HG02938 (cell line): Measurements from ENCODE around the gene TUBA1C.

ENCODE experiments used
- ATAC-seq: cut with Tn5 transposase; IDR thresholded peaks from one replicate; pipeline ENCODE4 v1.9.1; 2021; ENCODE audit warnings: mild to moderate bottlenecking, moderate library complexity; ENCODE audit not compliant: unreplicated experiment

TUBA1C gene

DNA sequence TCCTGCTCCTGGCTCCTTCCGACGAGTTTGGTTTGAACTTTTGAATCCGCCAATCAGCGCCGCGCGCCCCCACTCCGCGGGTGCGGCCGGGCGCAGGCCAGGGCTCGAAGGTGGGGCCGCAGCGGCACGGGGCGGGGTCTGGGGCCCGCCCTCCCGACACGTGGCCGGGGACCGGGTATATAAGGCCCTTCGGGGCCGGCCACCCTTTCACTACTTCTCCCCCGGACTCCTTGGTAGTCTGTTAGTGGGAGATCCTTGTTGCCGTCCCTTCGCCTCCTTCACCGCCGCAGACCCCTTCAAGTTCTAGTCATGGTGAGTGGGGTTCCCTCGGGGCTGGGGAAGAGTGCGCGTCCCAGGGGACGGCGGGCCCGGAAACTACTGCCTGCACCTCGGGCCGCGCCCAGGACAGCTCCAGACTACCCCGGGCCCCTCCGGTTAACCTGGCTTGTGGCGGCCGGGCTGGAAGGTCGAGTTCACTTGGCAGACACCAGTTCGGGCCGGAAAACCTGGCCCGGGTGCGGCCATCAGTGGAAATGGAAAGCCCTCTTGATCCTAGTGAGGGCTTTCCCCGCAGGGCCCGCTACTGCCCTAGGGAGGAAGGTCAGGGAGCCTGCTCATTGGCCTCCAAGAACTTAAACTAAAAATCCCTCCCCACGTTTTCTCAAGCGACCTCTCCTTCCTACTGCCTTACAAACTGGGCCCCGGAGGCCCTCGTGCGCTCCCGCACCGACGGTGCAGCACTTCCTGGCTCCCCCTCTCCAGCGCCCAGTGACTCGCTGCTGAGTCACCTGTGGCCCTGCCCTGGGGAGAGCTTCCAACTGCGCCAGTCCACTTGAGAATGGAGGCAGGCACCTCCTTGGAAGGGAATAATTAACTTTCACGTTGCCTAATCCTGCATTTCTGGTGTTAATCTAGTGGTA is at the start of gene TUBA1C:
TSS of gene TUBA1C (plus strand) at position 210 of the 920 bp plus-strand sequence. CDS start at position 310, 100 bp downstream.
- peak; percentile 64 for ATAC-seq

DNA sequence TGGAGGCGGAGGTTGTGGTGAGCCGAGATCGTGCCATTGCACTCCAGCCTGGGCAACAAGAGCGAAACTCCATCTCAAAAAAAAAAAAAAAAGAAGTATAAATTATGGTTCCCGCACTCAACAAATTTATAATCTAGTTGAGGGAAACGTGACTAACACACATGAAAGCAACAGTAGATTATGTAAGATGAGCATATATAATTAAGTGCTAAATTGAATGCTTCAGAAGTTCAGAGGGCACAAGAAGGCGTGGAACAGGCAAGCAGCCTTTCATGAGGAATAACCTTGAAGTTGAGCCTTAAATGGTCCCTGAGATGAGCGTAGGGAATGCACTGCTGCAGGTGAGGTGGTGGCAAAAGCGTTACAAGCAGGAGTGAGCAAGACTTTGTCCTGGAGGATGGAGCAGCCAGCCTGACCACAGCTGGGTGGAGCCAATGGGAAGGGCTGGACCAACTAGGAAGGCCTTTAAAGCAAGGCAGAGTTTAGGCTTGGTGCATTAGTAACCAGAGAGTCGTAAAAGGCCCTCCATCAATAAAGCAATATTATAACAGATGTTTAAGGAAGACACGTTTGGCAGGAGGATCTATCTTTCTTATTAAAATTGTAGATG is 45.4 kb upstream of the TUBA1C start:
- ATAC-seq = no peak

DNA sequence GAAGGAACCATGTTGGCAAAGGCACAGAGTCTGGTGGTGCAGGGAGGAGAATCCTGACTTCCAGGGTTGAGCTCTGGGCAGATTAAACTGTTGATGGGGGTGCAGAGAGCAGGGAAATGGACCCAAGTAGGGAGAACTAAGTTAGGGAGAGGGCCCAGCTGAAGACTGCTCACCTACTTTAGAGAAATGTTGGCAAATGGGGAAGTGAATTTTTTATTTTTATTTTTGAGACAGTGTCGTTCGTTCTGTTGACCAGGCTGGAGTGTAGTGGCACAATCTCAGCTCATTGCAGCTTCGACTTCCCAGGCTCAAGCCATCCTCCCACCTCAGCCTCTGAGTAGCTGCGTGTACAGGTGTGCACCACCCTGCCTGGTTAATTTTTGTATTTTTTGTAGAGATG is 43.9 kb upstream of the TUBA1C start:
- no peak for ATAC-seq

DNA sequence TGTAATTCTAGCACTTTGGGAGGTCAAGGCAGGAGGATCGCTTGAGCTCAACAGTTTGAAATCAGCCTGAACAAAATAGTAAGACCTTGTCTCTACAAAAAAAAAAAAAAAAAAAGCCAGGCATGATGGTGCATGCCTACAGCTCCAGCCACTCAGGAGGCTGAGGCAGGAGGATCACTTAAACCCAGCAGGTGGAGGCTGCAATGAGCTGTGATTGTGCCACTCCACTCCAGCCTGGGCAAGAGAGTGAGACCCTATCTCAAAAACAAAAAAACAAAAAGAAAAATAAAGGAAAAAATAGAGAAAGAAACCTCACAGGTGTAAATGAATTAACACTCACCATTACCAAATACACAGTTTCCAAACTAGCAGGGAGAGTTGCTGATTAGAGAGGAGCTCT is 41.8 kb upstream of the TUBA1C start:
- no peak for ATAC-seq

DNA sequence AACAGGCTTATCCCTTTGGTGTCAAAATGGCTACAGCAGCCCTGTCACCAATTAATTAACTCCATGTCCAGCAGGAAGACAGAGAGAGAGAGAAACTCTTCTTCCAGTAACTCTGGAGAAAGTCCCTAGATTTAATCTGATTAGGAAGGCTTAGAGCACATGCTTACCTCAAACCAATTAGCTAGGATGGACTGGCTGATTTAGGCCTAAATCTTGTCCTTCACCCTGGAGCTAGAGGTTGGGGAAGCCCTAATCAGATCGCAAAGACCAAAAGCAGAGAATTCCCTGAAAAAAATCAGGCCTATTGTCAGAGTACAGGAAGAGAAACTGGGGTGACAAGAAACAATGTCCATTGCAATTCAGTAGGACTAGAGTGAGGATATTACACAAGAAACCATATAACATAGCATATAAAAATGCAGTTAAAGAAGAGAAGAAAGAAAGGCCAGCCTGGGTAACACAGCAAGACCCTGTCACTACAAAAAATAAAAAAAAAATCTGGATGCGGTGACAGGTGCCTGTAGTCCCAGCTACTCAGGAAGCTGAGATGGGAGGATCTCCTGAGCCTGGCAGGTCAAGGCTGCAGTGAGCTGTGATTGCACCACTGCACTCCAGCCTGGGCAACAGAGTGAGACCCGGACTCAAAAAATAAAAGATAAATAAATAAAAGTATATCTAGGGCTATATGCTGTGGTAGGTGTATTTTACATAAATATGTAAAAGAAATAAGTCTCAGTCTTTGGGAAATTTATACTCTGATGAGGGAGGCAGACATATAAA is 41.1 kb upstream of the TUBA1C start:
- ATAC-seq = no peak

DNA sequence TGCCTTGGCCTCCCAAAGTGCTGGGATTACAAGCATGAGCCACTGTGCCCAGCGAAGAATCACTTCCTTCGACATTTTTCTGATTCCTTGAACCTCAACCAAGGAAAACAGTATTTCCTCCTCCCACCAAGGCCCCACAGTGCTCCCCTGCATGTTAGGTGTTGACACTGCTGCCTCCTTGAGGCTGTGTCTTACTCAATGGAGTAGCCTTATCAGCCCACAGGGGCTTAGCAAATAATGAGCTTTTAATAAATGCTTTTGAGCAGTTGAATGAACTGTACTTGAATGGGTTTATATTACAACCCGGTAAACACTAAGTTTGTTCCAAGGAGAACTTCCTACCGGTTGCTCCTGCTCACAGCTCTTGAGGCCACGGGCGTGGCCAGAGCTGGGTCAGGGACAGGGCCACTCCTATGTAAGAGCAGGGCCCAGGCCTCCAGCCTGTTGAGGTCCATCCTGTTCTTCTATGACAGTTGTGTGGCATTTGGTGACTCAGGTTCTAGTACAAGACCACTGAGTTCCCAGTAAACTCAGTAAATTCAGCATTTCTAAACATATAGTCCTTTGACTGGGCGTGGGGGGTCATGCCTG is 39.2 kb upstream of the TUBA1C start:
- no peak for ATAC-seq

DNA sequence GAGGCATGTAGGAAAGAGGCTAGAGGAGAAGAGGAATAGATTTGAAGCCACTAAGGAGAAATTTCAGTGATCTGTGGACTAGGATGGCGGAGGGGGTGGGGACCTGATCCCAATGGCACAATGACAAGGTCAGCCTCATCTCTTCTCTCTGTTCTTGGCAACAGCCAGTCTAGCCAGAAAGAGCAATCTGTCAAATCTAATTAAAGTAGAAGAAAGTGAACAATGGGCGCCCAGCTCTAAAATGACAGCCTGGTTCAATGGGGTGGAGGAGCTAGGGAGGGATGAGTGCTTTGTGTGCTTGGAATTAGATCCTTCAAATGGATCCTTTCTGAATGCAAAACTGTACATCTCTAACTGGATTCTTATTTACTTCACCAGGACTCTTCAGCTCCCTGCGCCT is 37.2 kb upstream of the TUBA1C start:
- no peak for ATAC-seq

DNA sequence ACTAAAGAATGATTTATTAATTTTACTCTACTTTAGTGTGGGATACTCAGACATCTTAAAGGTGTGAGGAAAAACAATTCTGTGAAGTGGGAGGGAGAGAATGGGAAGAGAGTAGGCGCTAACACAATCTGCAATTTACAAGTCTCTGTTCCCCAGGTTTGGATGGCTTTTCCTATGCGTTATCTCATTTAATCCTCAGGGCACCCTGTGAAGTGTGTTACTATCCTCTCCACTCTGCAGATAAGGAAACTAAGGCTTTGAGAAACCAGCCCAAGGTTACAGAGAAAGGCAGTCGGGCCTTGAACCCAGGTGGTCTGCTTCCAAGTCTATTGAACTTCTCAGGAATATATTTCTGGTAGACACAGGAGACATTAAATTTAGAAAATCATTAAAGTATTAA is 36.2 kb upstream of the TUBA1C start:
- no peak for ATAC-seq

DNA sequence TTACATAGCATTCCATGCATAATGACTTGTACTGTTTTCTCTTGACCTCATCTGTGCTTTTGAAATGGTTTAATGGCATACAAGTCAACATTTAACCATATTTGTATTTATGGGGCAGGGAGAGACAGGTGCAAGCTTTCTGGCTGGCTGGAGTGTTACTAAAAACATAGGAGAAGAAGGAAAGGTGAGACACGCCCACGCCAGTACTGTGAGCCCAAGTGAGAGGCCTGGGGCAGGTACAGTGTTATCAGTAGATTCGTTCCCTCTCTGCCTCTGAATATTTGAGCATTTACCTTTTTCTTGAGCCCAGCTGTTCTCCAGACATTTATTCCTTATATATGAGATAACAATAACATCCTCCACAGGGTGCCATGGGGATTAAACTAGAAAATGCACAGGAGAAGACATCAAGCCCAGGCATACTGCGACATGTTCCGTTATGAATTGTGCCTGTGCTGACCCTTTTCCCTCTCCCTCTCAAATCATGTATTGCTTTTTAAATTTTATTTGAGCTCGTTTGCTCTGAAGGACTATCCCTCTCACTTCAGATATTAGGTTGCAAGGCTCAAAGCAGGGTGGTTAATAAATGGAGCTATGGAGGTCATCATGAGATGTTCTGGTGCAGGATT is 34.6 kb upstream of the TUBA1C start:
- ATAC-seq = no peak

DNA sequence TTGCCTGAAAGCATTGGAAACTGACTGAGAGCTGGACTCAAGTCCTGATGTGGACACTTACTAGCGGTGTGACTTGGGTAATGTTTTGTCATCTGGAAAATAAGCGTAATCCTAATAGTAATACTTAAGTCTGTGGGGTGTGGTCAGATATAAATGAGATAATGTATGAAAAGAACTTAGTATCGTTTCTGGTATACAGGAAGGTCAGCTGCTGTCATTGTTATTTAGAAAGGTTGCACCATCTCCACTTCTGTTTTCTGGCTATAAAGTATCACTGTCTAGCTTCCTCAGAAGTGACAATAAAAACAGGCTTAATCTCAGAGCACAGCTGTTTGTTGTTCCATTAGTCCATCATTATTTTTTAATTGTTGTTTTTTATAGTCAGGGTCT is 34.1 kb upstream of the TUBA1C start:
- ATAC-seq = no peak

DNA sequence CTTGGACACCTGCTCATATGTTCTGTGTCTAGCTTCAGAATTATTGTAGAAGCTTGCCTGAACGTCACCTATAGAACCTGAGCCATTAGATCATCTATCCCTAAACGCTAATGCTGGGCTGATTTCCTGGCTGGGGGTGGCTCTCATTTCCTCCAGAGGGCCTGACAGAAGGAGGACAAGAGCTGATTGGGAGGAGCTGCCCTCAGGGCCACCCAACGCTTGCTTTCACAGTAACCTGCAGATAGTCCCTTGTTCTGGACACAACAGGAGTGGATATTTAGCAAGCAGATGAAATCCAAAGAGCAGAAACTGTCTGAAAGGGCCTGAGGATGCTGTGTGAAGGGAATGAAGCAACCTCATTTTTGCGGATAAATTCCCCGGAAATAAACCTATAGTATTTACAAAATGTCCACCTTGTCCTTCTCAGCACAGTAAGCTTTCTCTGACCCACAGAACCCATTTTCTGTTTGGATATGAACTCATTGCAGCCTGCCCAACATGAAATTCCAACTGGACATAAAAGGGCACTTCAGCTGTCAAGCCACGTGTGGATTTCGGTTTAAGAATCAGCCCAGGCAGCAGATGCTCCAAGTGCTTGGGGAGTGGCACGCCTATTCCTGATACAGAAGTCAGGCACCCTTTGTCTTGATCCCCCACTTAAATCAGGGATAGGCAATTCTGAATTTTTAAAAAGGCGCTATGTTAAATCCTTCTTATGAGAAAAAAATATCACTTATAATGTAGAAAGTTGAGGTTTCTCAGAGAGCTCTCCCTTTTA is 32.8 kb upstream of the TUBA1C start:
- ATAC-seq = no peak

DNA sequence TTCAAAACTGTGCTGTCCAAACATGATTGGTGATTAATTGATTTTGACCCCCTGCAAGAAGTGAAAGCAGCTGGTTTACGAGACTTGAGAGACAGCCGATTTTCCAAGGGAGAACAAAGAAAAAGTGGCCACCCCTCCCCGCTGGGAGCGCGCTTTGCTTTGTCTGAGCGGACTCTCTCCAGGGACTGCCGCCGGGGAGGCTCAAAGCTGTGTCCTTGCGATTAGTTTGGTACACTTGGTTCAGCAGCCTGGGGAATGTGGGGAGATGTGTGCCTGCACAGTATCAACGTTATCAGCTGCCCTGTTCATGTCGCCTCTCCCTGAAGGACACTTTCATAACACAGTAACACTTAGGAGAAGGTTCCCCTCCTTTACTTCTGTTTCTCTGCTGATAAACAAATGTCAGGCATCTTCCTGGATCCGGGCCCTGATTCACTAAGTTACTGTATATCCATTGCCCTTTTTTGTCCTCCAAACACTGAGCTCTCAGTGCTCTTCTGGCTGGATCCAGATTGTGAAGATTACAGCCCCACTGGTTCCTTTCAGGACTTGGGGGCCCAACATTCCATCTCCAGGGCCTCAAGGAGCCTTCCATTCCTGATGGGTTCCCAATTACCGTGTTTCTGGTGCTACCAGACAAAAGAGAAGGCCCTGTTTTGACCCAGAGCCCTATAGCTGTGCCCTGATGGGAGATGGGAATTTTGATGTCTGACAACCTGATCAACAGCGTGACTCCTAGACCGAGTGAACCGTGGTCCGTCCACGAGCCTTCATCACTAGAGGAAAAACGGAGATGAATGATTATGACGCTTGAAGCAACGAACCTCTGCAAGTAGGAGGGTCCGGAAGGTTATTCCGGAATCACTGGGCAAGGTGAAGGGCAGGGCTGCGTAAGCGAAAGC is 31.7 kb upstream of the TUBA1C start:
- no peak for ATAC-seq

DNA sequence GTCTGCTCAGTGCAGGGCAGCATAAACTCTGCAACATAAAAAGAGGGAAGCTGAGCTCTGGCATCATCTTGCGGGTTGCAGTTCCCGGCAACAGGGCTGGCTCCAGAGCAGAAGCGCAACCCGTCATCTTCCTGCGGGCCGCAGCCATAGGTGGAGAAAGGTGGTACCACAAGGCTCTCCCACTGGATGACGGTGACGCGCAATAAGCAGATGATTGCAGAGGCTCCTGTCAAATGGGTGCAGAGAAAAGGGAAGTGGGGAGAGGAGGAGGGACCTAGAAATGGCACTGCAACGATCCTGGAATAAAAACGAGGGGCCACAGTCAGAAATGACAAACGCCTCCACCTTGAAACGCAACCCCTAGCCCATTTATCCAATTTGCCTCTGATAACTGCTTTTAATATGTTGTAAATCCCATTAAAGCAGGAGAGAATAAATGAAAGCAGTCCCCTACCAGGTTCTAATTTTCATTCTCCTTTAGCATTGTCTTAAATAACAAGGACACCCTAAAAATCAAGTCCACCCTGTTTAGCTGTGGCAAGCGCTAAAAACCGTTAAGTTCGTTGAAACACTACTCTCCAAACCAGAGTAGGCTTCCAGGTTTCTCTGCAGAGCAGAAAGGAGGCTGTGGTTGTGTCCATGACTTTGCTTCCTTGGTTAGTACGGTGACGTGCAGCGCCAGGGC is 30.9 kb upstream of the TUBA1C start:
- no peak for ATAC-seq

DNA sequence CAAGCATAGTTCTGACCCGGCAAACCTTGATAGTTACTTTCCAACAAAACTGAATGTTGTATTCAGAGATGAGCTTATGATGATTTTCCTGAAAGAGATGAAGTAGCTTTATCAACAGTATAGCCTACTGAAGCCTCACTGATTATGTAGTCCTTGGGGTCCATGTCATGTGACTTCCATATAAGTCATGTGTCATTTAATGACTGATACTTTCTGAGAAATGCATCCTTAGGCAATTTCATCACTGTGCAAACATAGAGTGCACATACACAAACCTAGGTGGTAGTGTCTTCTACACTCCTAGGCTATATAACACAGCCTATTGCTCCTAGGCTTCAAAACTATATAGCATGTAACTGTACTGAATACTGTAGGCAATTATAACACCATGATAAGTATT is 28.5 kb upstream of the TUBA1C start:
- ATAC-seq = no peak

DNA sequence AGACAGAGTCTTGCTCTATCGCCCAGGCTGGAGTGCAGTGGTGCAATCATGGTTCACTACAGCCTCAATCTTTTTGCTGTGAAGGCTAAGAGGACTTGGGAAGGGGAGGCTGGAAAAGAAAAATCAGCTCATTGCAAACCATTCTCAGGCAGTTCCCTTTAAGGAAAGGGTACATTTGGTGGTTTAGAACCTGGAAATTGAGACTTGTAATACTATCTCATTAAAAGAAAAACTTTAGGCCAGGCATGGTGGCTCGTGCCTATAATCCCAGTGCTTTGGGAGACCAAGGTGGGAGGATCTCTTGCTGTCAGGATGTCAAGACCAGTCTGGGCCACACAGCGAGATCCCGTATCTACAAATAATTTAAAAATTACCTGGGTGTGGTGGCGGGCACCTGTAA is 21.3 kb upstream of the TUBA1C start:
- ATAC-seq = no peak

DNA sequence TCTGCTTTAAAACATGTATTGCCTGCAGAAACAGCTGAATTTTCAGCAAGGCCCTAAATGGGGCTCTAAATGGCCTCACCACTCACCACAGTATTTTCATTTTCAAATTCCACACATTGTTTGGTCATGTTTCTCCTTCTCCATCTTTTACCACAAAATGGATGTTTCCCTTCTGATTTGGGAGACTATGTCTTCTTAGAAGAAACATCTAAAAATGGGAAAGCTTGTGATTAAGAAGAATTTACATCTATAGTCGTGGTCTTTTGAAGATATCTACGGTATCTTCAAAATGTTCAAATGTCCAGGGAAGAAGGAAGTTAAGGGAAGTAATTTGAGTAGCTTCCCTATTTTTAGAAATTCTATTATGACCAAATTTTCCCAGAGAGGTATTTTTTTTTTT is 20.7 kb upstream of the TUBA1C start:
- ATAC-seq = no peak

DNA sequence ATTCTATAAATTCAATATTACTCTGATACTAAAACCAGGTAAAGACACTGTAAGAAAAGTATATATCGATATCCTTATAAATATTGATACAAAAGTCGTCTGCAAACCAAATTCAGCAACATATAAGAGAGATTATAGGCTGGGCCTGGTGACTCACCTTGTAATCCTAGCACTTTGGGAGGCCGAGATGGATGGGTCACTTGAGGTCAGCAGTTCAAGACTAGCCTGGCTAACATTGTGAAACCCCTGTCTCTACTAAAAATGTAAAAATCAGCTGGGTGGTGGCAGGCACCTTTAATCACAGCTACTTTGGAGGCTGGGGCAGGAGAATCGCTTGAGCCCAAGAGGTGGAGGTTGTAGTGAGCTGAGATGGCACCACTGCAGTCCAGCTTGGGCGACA is 13.5 kb upstream of the TUBA1C start:
- ATAC-seq = no peak

DNA sequence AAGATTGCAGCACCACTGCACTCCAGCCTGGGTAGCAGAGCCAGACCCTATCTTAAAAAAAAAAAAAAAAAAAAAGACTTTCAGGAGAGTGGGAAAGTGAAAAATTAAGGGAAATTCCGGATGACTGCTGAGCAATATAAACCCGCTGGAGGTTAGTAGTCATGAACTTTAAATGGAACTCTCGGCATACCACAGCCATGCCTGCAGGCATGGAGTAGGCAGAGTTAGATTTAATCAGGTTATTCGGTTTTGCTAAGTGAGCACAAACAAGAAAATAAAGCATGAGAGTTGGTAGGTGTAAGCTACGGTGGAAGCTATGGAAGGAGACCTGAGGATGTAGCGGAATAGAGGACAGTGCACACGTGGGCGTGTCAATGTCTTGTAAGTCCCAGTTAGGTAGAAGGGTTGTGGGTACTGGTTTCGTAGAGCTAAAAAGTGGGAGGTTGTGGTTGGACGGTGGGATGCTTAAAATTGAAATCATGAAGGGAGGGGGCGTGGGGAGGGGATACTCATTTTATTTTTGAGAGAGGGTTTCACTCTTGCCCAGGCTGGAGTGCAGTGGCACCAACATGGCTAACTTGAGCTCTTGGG is 11.8 kb upstream of the TUBA1C start:
- no peak for ATAC-seq
